ENCODE data around the gene MTMR12.

The MTMR12 gene

DNA sequence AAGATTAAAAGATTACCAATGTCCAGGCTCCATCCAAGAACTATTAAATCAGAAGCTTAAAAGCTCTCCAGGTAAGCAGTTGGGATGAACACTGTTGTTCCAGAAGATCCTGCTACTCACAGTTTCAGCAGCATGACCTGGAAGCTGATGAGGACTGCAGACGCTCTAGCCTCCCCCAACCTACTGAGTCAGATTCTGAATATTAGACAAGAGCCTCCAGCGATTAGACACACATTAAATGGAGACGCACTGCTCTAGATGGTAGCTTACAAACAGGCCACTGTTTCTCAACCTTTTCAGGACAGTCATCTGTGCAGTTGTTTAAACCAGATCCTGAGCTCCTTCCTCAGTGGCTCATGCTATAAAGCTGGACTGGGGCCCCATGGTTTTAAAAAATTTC lies 54.3 kb downstream of the MTMR12 start:
- 92 to 94% methylated on average over 2 to 3 of the region's 3 CpGs for WGBS, 2 experiments (ENCODE audit: insufficient coverage in 2 of 2)
- H3K36me3 ChIP-seq (ENCODE audit: control insufficient read depth, insufficient read depth, low read length): peaks cover 88% of the 10 kb centered on the region
- peaks cover 3% of the 10 kb centered on the region for H3K4me1 ChIP-seq (ENCODE audit: control insufficient read depth, insufficient read depth, low read length, poor library complexity, severe bottlenecking)
- H3K9me3 ChIP-seq (ENCODE audit: control insufficient read depth, low read length): no peaks in the 10 kb centered on the region
- H3K4me3 ChIP-seq (ENCODE audit: extremely low read depth, insufficient read depth, low read length, poor library complexity, severe bottlenecking): no peak overlapping the region
- H3K27ac ChIP-seq (ENCODE audit: low read depth, low read length, severe bottlenecking): no peak overlapping the region

DNA sequence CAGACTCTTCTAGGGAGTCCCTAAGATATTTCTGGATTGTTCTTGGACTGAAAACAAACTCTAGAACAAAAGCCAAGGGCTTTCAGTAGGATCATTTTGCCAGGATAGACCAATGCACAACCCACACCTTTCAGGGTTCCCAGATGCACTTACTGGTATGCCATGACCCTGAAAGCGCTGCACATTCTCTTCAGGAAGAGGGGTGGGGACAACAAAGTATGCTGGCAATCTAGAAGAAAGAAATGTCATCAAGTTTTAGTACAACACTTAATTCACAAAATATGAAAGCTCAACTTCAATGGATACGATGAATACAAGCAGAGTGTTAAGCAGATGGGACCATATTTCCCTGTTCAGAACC lies 57.2 kb downstream of the MTMR12 start:
- Histone ChIP-seq H3K36me3 (ENCODE audit: control insufficient read depth, insufficient read depth, low read length) (peaks cover 78% of the 10 kb centered on the region), H3K27ac (ENCODE audit: low read depth, low read length, severe bottlenecking) (no peak overlapping the region), H3K4me3 (ENCODE audit: extremely low read depth, insufficient read depth, low read length, poor library complexity, severe bottlenecking) (no peak overlapping the region), H3K4me1 (ENCODE audit: control insufficient read depth, insufficient read depth, low read length, poor library complexity, severe bottlenecking) (peaks cover 3% of the 10 kb centered on the region), H3K9me3 (ENCODE audit: control insufficient read depth, low read length) (no peaks in the 10 kb centered on the region)
- 90 to 100% methylated on average over 1 to 2 of the region's 2 CpGs for WGBS, 2 experiments (ENCODE audit: insufficient coverage in 2 of 2)

DNA sequence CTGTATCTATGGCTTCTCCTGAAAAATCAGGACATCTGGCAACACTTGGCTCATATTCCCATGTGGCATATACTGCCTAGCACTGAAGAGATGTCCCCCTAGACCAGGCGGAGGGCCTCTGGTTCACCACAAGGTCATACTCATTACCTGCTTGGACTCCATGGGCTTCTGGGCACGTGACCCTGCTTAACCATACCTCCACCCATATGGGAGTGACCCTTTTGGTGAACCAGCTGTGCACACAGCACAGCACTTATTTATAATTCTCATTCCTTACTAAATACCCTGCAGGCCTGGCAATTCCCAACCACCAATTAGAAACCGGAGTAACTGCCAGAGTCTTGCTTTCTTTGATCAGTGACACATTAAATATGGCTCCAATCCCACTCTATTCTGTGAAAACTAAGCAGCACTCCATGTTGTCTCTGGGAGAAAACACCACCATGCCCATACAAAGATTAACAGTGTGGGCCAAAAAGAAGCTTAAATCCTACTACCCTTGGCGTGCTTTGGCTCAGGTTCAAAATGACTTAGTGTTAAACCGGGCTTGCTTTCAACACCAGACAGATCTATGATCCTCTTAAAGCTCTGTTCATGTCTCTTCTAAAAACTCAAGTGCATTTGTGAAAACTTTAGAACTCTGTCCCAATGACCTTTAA lies 57.7 kb downstream of the MTMR12 start:
- no peak overlapping the region for H3K4me3 ChIP-seq (ENCODE audit: extremely low read depth, insufficient read depth, low read length, poor library complexity, severe bottlenecking)
- no peak overlapping the region for H3K27ac ChIP-seq (ENCODE audit: low read depth, low read length, severe bottlenecking)
- H3K4me1 ChIP-seq (ENCODE audit: control insufficient read depth, insufficient read depth, low read length, poor library complexity, severe bottlenecking): peaks cover 3% of the 10 kb centered on the region
- peaks cover 79% of the 10 kb centered on the region for H3K36me3 ChIP-seq (ENCODE audit: control insufficient read depth, insufficient read depth, low read length)
- 82 to 95% methylated on average over 5 of the region's 5 CpGs for WGBS, 2 experiments (ENCODE audit: insufficient coverage in 2 of 2)
- no peaks in the 10 kb centered on the region for H3K9me3 ChIP-seq (ENCODE audit: control insufficient read depth, low read length)

DNA sequence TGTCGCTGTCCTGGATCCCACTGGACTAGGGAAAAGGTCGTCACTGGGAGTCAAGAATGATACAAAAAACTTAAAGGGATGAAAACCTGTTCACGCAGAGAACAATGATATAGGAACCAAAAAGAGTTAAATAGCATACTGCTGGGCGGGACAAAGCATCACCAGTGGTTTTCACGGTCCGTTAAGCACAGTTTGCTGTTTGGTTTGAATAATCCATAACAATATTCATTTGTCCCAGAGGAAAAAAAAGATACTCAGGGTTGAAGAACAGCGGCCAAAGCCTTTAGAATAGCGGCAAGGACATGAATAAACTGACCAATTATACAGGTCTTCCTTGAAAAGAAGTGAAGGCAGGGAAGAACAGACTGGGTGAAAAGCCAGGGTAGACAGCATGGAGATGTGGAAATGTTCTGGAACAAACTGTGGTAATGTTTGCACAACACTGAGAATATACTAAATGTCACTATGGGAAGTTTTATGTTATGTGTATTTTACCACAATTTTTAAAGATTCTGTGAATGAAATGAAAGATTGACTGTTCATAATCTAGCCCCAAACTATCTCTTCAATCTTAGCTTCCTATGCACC lies 60.8 kb downstream of the MTMR12 start:
- H3K27ac ChIP-seq (ENCODE audit: low read depth, low read length, severe bottlenecking): no peak overlapping the region
- H3K36me3 ChIP-seq (ENCODE audit: control insufficient read depth, insufficient read depth, low read length): peaks cover 83% of the 10 kb centered on the region
- no peak overlapping the region for H3K4me3 ChIP-seq (ENCODE audit: extremely low read depth, insufficient read depth, low read length, poor library complexity, severe bottlenecking)
- H3K9me3 ChIP-seq (ENCODE audit: control insufficient read depth, low read length): no peaks in the 10 kb centered on the region
- 88 to 91% methylated on average over 5 to 8 of the region's 8 CpGs for whole genome bisulfite sequencing, 2 experiments (ENCODE audit: insufficient coverage in 2 of 2)
- no peaks in the 10 kb centered on the region for H3K4me1 ChIP-seq (ENCODE audit: control insufficient read depth, insufficient read depth, low read length, poor library complexity, severe bottlenecking)

DNA sequence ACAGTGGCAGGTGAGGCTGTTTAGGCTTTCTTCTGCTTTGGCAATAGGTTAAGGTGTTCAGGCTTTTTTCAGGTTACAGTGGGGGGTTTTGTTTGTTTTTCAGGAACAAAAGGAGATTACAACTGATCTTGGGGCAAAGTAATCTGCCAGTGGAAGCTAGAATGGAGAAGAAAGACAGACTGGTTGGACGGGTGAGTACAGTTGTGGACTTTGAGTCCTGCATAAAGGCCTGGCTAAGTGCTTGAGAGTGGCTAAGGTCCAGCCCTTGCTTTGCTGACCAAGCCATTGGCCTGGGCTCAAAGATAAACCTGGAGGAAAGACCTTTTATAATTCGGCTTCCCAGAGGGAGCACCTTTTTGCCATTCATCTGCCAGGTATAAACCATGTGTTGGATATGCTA lies 63.1 kb downstream of the MTMR12 start:
- no peaks in the 10 kb centered on the region for H3K9me3 ChIP-seq (ENCODE audit: control insufficient read depth, low read length)
- H3K4me3 ChIP-seq (ENCODE audit: extremely low read depth, insufficient read depth, low read length, poor library complexity, severe bottlenecking): no peak overlapping the region
- 70 to 77% methylated on average over 2 of the region's 2 CpGs for WGBS, 2 experiments (ENCODE audit: insufficient coverage in 2 of 2)
- no peak overlapping the region for H3K27ac ChIP-seq (ENCODE audit: low read depth, low read length, severe bottlenecking)
- peaks cover 82% of the 10 kb centered on the region for H3K36me3 ChIP-seq (ENCODE audit: control insufficient read depth, insufficient read depth, low read length)
- no peaks in the 10 kb centered on the region for H3K4me1 ChIP-seq (ENCODE audit: control insufficient read depth, insufficient read depth, low read length, poor library complexity, severe bottlenecking)

DNA sequence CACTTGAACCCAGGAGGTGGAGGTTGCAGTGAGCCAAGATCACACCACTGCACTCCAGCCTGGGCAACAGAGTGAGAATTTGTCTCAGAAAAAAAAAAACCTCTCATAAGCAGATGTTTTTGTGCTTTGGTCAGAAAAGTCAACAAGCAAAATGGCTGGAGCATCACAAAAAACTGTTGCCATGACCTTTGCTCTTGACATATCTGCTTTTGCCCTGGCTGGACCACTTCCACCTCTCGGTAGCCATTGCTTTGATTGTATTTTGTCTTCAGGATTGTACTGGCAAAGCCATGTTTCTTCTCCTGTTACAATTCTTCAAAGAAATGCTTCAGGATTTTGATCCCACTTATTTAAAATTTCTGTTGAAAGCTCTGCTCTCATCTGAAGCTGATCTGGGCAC lies 67.0 kb downstream of the MTMR12 start:
- H3K27ac ChIP-seq (ENCODE audit: low read depth, low read length, severe bottlenecking): no peak overlapping the region
- peaks cover 91% of the 10 kb centered on the region for H3K36me3 ChIP-seq (ENCODE audit: control insufficient read depth, insufficient read depth, low read length)
- WGBS, 2 experiments (ENCODE audit: insufficient coverage in 2 of 2): 89 to 100% methylated on average over 1 of the region's 1 CpG
- no peaks in the 10 kb centered on the region for H3K4me1 ChIP-seq (ENCODE audit: control insufficient read depth, insufficient read depth, low read length, poor library complexity, severe bottlenecking)
- no peaks in the 10 kb centered on the region for H3K9me3 ChIP-seq (ENCODE audit: control insufficient read depth, low read length)
- H3K4me3 ChIP-seq (ENCODE audit: extremely low read depth, insufficient read depth, low read length, poor library complexity, severe bottlenecking): no peak overlapping the region

DNA sequence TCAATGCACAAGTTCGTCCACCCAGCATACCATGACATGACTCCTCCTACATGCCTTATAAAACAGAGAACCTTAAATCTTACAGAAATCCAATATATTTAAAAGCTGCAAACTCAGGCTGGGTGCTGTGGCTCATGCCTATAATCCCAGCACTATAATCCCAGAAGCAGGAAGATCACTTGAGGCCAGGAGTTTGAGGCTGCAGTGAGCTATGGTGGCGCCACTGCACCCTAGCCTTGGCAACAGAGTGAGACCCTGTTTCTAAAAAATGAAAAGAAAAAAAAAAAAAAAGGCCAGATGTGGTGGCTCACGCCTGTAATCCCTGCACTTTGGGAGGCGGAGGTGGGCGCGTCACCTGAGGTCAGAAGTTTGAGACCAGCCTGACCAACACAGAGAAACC lies 68.7 kb downstream of the MTMR12 start:
- Histone ChIP-seq H3K27ac (ENCODE audit: low read depth, low read length, severe bottlenecking) (no peak overlapping the region), H3K36me3 (ENCODE audit: control insufficient read depth, insufficient read depth, low read length) (peaks cover 85% of the 10 kb centered on the region), H3K4me1 (ENCODE audit: control insufficient read depth, insufficient read depth, low read length, poor library complexity, severe bottlenecking) (no peaks in the 10 kb centered on the region), H3K9me3 (ENCODE audit: control insufficient read depth, low read length) (no peaks in the 10 kb centered on the region), H3K4me3 (ENCODE audit: extremely low read depth, insufficient read depth, low read length, poor library complexity, severe bottlenecking) (no peak overlapping the region)
- 83 to 94% methylated on average over 1 to 2 of the region's 6 CpGs for WGBS, 2 experiments (ENCODE audit: insufficient coverage in 2 of 2)

DNA sequence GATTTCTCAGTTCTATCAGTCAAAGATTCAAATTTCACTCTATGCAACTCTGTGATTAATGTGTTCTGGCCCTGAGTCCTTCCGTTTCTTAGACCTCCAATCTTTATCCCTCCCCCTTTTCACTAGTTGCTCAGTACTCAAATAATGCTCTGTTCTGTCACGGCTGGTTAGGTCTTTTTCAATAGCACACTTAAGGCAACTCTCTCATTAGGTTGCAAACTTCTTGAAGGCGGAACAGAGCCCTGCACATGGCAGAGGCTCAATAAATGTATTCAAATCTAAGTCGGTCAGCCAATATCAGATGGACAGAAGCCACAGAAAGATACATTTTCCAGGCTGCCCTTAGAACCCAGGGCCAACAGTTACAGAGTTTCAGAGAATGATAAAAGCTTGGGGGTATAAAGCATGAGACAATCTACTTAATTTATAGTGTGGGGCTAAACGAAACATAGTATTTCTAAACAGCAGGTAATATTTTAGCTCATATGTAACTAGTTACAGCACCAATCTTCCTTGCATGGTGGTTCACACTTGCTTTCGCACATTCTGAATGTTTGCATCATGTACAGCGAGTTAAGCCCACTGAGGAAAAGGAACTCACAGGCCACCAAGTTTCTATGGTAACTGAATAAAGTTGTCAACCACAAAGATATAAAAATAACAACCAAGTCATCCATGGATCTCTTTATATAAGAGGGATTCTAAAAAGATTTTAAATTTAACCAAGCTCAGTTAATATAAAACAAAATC lies 71.5 kb downstream of the MTMR12 start:
- no peaks in the 10 kb centered on the region for H3K4me1 ChIP-seq (ENCODE audit: control insufficient read depth, insufficient read depth, low read length, poor library complexity, severe bottlenecking)
- no peak overlapping the region for H3K4me3 ChIP-seq (ENCODE audit: extremely low read depth, insufficient read depth, low read length, poor library complexity, severe bottlenecking)
- WGBS, 2 experiments (ENCODE audit: insufficient coverage in 2 of 2): 85 to 96% methylated on average over 3 to 5 of the region's 7 CpGs
- no peak overlapping the region for H3K27ac ChIP-seq (ENCODE audit: low read depth, low read length, severe bottlenecking)
- no peaks in the 10 kb centered on the region for H3K9me3 ChIP-seq (ENCODE audit: control insufficient read depth, low read length)
- peaks cover 70% of the 10 kb centered on the region for H3K36me3 ChIP-seq (ENCODE audit: control insufficient read depth, insufficient read depth, low read length)

DNA sequence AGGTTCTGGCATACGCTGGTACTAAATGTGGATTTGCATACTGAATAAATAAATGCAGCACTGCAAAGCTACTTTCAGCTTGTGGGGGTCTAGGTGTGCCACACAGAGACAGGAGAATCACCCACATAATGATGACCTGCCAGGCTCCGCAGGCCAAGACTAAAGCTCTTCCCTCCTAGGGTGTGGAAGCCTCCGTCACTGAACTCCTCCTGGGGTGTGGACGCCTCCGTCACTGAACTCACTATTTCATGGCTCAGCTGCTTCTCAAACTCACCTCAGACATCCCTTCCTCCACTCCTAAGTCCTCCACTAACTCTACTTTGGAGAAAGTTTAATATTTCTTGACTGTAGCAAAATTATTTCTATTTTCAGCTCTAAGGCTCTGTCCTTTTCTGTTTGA lies 73.4 kb downstream of the MTMR12 start:
- Histone ChIP-seq H3K27ac (ENCODE audit: low read depth, low read length, severe bottlenecking) (no peak overlapping the region), H3K4me1 (ENCODE audit: control insufficient read depth, insufficient read depth, low read length, poor library complexity, severe bottlenecking) (peaks cover under 1% of the 10 kb centered on the region), H3K36me3 (ENCODE audit: control insufficient read depth, insufficient read depth, low read length) (peaks cover 65% of the 10 kb centered on the region), H3K9me3 (ENCODE audit: control insufficient read depth, low read length) (no peaks in the 10 kb centered on the region), H3K4me3 (ENCODE audit: extremely low read depth, insufficient read depth, low read length, poor library complexity, severe bottlenecking) (no peak overlapping the region)
- WGBS, 2 experiments (ENCODE audit: insufficient coverage in 2 of 2): 98 to 100% methylated on average over 1 to 5 of the region's 5 CpGs

DNA sequence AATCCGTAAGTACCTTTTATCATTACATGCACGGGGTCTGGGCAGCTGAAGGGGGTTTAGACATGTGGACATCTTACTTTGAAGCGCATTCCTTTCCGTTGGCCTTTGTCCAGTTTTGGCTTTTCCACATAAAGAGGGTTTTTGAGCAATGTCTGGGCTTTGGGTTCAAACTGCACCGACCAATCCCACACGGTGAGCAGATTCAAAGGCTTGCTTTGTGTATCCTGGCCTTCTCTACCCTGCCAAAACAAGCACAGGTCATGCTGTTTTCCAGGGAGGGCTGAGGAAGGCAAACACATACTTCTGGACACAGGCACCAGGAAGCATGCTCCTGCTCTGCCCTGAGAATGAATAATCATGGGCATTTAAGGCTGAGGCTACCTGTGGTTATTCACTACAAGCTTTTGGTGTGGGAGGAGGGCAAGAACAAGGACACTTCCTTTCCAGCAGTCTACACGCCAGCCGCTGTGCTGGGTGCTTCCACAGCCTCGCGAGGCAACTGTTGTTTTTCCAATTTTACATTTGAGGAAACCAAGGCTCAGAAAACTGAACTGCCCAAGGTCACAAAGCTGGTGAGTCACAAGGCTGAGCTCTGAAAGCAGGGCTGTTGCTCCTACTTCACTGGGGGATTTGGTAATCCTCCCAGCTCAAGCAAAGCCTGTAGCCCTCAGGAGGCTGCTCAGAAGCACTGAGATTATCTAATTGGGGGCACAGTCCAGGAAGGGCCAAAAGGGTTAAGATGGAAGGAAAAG lies 78.9 kb downstream of the MTMR12 start:
- 94 to 96% methylated on average over 8 of the region's 10 CpGs for WGBS, 2 experiments (ENCODE audit: insufficient coverage in 2 of 2)
- H3K9me3 ChIP-seq (ENCODE audit: control insufficient read depth, low read length): no peaks in the 10 kb centered on the region
- peaks cover 49% of the 10 kb centered on the region for H3K36me3 ChIP-seq (ENCODE audit: control insufficient read depth, insufficient read depth, low read length)
- H3K27ac ChIP-seq (ENCODE audit: low read depth, low read length, severe bottlenecking): peak overlapping the region; percentile 3
- H3K4me1 ChIP-seq (ENCODE audit: control insufficient read depth, insufficient read depth, low read length, poor library complexity, severe bottlenecking): peaks cover 9% of the 10 kb centered on the region
- no peak overlapping the region for H3K4me3 ChIP-seq (ENCODE audit: extremely low read depth, insufficient read depth, low read length, poor library complexity, severe bottlenecking)
